Endothelial cell of umbilical vein (primary cell): Measurements from ENCODE around the gene ASPSCR1. TPM values are rescaled to one million over a fixed set of nuclear protein-coding genes. Genes with fewer than 3 reads are reported as not detected.
A peak's percentile ranks its signal among the peaks of the same experiment; 100 is the strongest.

ENCODE experiments used
- BruUV-seq: library from RNA; stranded (reverse); fragments of 400-500 nt; replicated peaks from 2 replicates; lab custom pipeline; 2021; lab: Mats Ljungman, UMichigan
- CTCF ChIA-PET: fragments of 300-600, 350-600 bp; sonication (Branson Sonifier 250); formaldehyde crosslinking; loops from one replicate; lab custom pipeline; 2021; ENCODE audit warnings: antibody characterized with exemption, inconsistent platforms; lab: Charles Lee
- POLR2A ChIA-PET: fragments of 300-600, 350-600 bp; sonication (Branson Sonifier 250); formaldehyde crosslinking; loops from one replicate; lab custom pipeline; 2021; ENCODE audit warnings: antibody characterized with exemption, inconsistent platforms; lab: Charles Lee
- DNase-seq: peaks from one replicate; pipeline ENCODE4 v3.0.0-alpha.2; 2011; ENCODE audit warnings: low read depth, low spot score
- FAIRE-seq: peaks from 2 replicates; lab custom pipeline; 2011; peaks lifted over from hg19 to GRCh38; lab: Jason Lieb, UNC
- H2AFZ ChIP-seq: 2 replicates; pipeline ENCODE4 v1.6.0; 2012; ENCODE audit warnings: low read depth, low read length, control low read depth, inconsistent platforms
- H3K27ac ChIP-seq: 2 replicates; pipeline ENCODE4 v1.5.1; 2011; ENCODE audit warnings: low read depth, mild to moderate bottlenecking, control low read depth, low read length, moderate library complexity; ENCODE audit not compliant: insufficient read depth
- H3K27me3 ChIP-seq, 2 experiments: 2 replicates each; pipeline versions ENCODE4 v1.6.0 to v1.6.1; 2011; ENCODE audit warnings: low read length in 2 of 2, mixed read lengths in 1 of 2; ENCODE audit not compliant: control insufficient read depth in 2 of 2, insufficient read depth in 2 of 2
- H3K36me3 ChIP-seq, 2 experiments: 2 replicates in 1 of 2; 3 replicates in 1 of 2; pipeline ENCODE4 v1.5.1; 2011; ENCODE audit warnings: low read length in 2 of 2, mild to moderate bottlenecking in 1 of 2, moderate library complexity in 1 of 2; ENCODE audit not compliant: control insufficient read depth in 2 of 2, insufficient read depth in 2 of 2; ENCODE audit errors: extremely low read depth in 1 of 2
- H3K4me1 ChIP-seq: 3 replicates; pipeline ENCODE4 v1.5.1; 2011; ENCODE audit warnings: mild to moderate bottlenecking, low read length; ENCODE audit not compliant: control insufficient read depth, insufficient read depth; ENCODE audit errors: extremely low read depth
- H3K4me2 ChIP-seq: 2 replicates; pipeline ENCODE4 v1.6.1; 2011; ENCODE audit warnings: low read length, control low read depth, mixed read lengths; ENCODE audit not compliant: insufficient read depth
- H3K4me3 ChIP-seq, 3 experiments: fragments of 200-600 bp in 1 of 3; sonication (generic), shearing (Covaris generic) in 1 of 3; replicated peaks in 1 of 3; 2 replicates each; pipeline ENCODE4 v1.5.1; 2011 to 2016; ENCODE audit warnings: control low read depth in 3 of 3, low read length in 3 of 3, mild to moderate bottlenecking in 2 of 3, inconsistent platforms in 1 of 3, low read depth in 1 of 3, moderate library complexity in 1 of 3; ENCODE audit not compliant: insufficient read depth in 1 of 3
- H3K79me2 ChIP-seq: 2 replicates; pipeline ENCODE4 v1.6.0; 2012; ENCODE audit warnings: low read length, inconsistent platforms; ENCODE audit not compliant: control insufficient read depth, insufficient read depth
- H3K9ac ChIP-seq: replicated peaks from 2 replicates; pipeline ENCODE3; 2011; ENCODE audit warnings: low read length, control low read depth; ENCODE audit not compliant: insufficient read depth; ENCODE audit errors: extremely low read depth
- H3K9me1 ChIP-seq: replicated peaks from 3 replicates; pipeline ENCODE4 v1.6.0; 2011; ENCODE audit warnings: mild to moderate bottlenecking, low read length; ENCODE audit not compliant: control insufficient read depth, insufficient read depth; ENCODE audit errors: extremely low read depth
- H3K9me3 ChIP-seq: replicated peaks from 2 replicates; pipeline ENCODE4 v1.5.1; 2012; ENCODE audit warnings: low read length, inconsistent platforms; ENCODE audit not compliant: control insufficient read depth, insufficient read depth
- H4K20me1 ChIP-seq: replicated peaks from 2 replicates; pipeline ENCODE3; 2011; ENCODE audit warnings: mild to moderate bottlenecking, low read length; ENCODE audit not compliant: control insufficient read depth, insufficient read depth; ENCODE audit errors: extremely low read depth
- CTCF ChIP-seq, 2 donors: IDR thresholded peaks; 1 replicate in 1 of 2; 2 replicates in 1 of 2; pipeline ENCODE4 v1.5.1; 2011; ENCODE audit warnings: low read length in 2 of 2, mild to moderate bottlenecking in 2 of 2, moderate library complexity in 2 of 2, control low read depth in 1 of 2, inconsistent platforms in 1 of 2, low read depth in 1 of 2; ENCODE audit not compliant: insufficient read depth in 1 of 2; ENCODE audit errors: extremely low read depth in 1 of 2
- EZH2 ChIP-seq: IDR thresholded peaks from 2 replicates; pipeline ENCODE4 v1.6.1; 2012; ENCODE audit warnings: borderline replicate concordance, low read depth, mild to moderate bottlenecking, moderate library complexity, low read length, inconsistent platforms; ENCODE audit not compliant: severe bottlenecking
- FOS ChIP-seq: IDR thresholded peaks from 2 replicates; pipeline ENCODE4 v1.6.1; 2011; ENCODE audit warnings: mild to moderate bottlenecking, low read length, moderate library complexity, borderline replicate concordance; ENCODE audit not compliant: insufficient read depth
- JUN ChIP-seq: IDR thresholded peaks from 2 replicates; pipeline ENCODE4 v1.6.1; 2011; ENCODE audit warnings: borderline replicate concordance, low read depth; ENCODE audit not compliant: insufficient read length, insufficient read depth
- MYC ChIP-seq: IDR thresholded peaks from one replicate; pipeline ENCODE4 v1.6.1; 2011; ENCODE audit warnings: mild to moderate bottlenecking, low read depth, low read length
- dilution Hi-C: fragments of 300-500 bp; cut with MboI; formaldehyde crosslinking; loops from one replicate; pipeline ENCODE4 v1.15.0; 2019; ENCODE audit warnings: low sequenced_read_pairs; ENCODE audit not compliant: extremely low pct_ligation_motif_present
- intact Hi-C: fragments of 100-400 bp; cut with micrococcal nuclease; formaldehyde crosslinking; loops from one replicate; pipeline ENCODE4 v1.10.0; 2022
- polyA plus RNA-seq, 4 experiments: library from polyadenylated mRNA; depleted of rRNA in 3 of 4; stranded (reverse) in 3 of 4; unstranded in 1 of 4; fragments of >200 nt; gene quantifications; 2 replicates each; pipeline versions ENCODE4 v1.2.1 to v1.2.3, GENCODE V29; 2011 to 2012; ENCODE audit warnings: missing spikeins in 1 of 4
- total RNA-seq: library from RNA; stranded (reverse); gene quantifications from 2 replicates; pipeline ENCODE4 v1.2.3, GENCODE V29; 2021

ASPSCR1 gene
- total and polyA plus RNA-seq, 2 donors (not counting 3 experiments of a cell fraction or from before 2014, with no cell fraction given) = 24.8 to 36.5 TPM

GRCh38 chr17:82036634-82037091 lies 59.2 kb downstream of the ASPSCR1 start:
- Histone ChIP-seq H3K36me3 (no peaks in the 10 kb centered on the region), H3K27me3 (no peaks in the 10 kb centered on the region), H3K79me2 (peaks cover 7% of the 10 kb centered on the region), H3K27ac (no peak overlapping the region), H3K4me1 (peaks cover 13% of the 10 kb centered on the region), H2AFZ (peak overlapping the region; percentile 87), H3K9me3 (no peaks in the 10 kb centered on the region), H4K20me1 (no peaks in the 10 kb centered on the region), H3K9ac (peak overlapping the region; percentile 78), H3K4me3 (peak overlapping the region; percentile 58 to 71 (median 69)), H3K9me1 (no peaks in the 10 kb centered on the region), H3K4me2 (peak overlapping the region; percentile 67)
- DNase-seq = no peak
- dilution Hi-C loops = no loop called here
- intact Hi-C loops = loop anchor here (1.0 to 10.0 kb wide), 4 partner anchors 13 to 378 kb away; partner anchors contain the start of genes HEXD, LRRC45 and OGFOD3
- BruUV-seq = no TSS peak
- ChIA-PET CTCF (interaction anchor here (1.4 kb wide), 1 partner anchor 62 kb away, joined by 6 read pairs; the partner anchor contains the start of gene FASN), POLR2A (no interaction called here)
- no peak for FAIRE-seq
- TF ChIP-seq FOS (no peak), EZH2 (no peak), CTCF (IDR thresholded peaks at IDR 0.05; ENCODE audit: extremely low read depth in 1 of 2, insufficient read depth in 1 of 2, low read depth in 1 of 2, low read length in 2 of 2) (no peak), MYC (no peak), JUN (no peak)
